22Rv1 (cell line): ENCODE data around the gene ADAMTS3.

ENCODE experiments used
- ZFX ChIP-seq: fragments of 450-650 bp; IDR thresholded peaks from 2 replicates; pipeline ENCODE4 v1.6.1; 2017; ENCODE audit warnings: antibody characterized with exemption, borderline replicate concordance
- TF ChIP-seq, protein P1 (sequence below): fragments of 450-650 bp; IDR thresholded peaks from 2 replicates; pipeline ENCODE4 v1.5.1; 2017; ENCODE audit warnings: mild to moderate bottlenecking

DNA sequence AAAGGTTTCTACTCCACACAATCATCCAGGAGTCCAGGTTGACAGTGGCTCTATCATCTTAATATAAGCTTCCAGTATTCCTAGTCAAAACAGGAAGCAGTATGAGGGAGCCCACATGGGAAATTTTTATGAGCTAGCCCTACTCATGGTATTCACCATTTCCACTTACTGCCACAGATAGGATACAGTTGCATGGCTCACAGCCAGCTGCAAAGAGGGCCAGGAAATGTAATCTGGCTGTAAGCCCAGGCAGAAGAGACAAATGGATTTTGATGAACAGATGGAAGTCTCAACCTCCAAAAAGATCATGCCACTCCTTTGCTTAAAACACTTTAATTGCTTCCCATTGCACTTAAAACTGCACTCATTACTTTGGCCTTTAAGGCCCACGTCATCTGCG lies 150.6 kb downstream of the ADAMTS3 start:
- TF ChIP-seq, protein P1, sequence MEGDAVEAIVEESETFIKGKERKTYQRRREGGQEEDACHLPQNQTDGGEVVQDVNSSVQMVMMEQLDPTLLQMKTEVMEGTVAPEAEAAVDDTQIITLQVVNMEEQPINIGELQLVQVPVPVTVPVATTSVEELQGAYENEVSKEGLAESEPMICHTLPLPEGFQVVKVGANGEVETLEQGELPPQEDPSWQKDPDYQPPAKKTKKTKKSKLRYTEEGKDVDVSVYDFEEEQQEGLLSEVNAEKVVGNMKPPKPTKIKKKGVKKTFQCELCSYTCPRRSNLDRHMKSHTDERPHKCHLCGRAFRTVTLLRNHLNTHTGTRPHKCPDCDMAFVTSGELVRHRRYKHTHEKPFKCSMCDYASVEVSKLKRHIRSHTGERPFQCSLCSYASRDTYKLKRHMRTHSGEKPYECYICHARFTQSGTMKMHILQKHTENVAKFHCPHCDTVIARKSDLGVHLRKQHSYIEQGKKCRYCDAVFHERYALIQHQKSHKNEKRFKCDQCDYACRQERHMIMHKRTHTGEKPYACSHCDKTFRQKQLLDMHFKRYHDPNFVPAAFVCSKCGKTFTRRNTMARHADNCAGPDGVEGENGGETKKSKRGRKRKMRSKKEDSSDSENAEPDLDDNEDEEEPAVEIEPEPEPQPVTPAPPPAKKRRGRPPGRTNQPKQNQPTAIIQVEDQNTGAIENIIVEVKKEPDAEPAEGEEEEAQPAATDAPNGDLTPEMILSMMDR, result no peak
- TF ChIP-seq ZFX, result no peak
